C4-2B (cell line): ENCODE data around the gene RHOU.

Experiments used
- ZFX ChIP-seq: fragments of 450-650 bp; IDR thresholded peaks from 2 replicates; pipeline ENCODE4 v1.6.1; 2017
- TF ChIP-seq, protein P1 (sequence below): fragments of 450-650 bp; conservative IDR thresholded peaks from 2 replicates; pipeline ENCODE4 v1.5.1; 2017; ENCODE audit warnings: mild to moderate bottlenecking

GRCh38 chr1:228753287-228753686 lies 18.0 kb downstream of the RHOU start:
- TF ChIP-seq, protein P1, sequence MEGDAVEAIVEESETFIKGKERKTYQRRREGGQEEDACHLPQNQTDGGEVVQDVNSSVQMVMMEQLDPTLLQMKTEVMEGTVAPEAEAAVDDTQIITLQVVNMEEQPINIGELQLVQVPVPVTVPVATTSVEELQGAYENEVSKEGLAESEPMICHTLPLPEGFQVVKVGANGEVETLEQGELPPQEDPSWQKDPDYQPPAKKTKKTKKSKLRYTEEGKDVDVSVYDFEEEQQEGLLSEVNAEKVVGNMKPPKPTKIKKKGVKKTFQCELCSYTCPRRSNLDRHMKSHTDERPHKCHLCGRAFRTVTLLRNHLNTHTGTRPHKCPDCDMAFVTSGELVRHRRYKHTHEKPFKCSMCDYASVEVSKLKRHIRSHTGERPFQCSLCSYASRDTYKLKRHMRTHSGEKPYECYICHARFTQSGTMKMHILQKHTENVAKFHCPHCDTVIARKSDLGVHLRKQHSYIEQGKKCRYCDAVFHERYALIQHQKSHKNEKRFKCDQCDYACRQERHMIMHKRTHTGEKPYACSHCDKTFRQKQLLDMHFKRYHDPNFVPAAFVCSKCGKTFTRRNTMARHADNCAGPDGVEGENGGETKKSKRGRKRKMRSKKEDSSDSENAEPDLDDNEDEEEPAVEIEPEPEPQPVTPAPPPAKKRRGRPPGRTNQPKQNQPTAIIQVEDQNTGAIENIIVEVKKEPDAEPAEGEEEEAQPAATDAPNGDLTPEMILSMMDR: no peak
- no peak for TF ChIP-seq ZFX
